HG03095 (cell line): ENCODE results near the gene PLXNA2.

Source experiments
- ATAC-seq: cut with Tn5 transposase; IDR thresholded peaks from one replicate; pipeline ENCODE4 v1.9.1; 2021; ENCODE audit warnings: moderate library complexity; ENCODE audit not compliant: unreplicated experiment

The PLXNA2 gene

GRCh38 chr1:208149776-208150514 is 94.2 kb downstream of the PLXNA2 start:
- no peak for ATAC-seq

- ATAC-seq: no peak
Observed at GRCh38 chr1:208149213-208149612, 95.0 kb downstream of the PLXNA2 start.

GRCh38 chr1:208148380-208148779 is 95.8 kb downstream of the PLXNA2 start:
- no peak for ATAC-seq

GRCh38 chr1:208146650-208147049 is 97.5 kb downstream of the PLXNA2 start:
- ATAC-seq: no peak

- ATAC-seq: no peak
Observed at GRCh38 chr1:208145167-208145566, 99.0 kb downstream of the PLXNA2 start.

- no peak for ATAC-seq
Observed at GRCh38 chr1:208142590-208143382, 101.4 kb downstream of the PLXNA2 start.

- no peak for ATAC-seq
Observed at GRCh38 chr1:208141610-208142192, 102.5 kb downstream of the PLXNA2 start.

- no peak for ATAC-seq
Observed at GRCh38 chr1:208139434-208140045, 104.6 kb downstream of the PLXNA2 start.

GRCh38 chr1:208137193-208137592 is 107.0 kb downstream of the PLXNA2 start:
- ATAC-seq: no peak

- ATAC-seq: no peak
Observed at GRCh38 chr1:208136459-208137182, 107.6 kb downstream of the PLXNA2 start.

- no peak for ATAC-seq
Observed at GRCh38 chr1:208135354-208135753, 108.8 kb downstream of the PLXNA2 start.

GRCh38 chr1:208134491-208134890 is 109.7 kb downstream of the PLXNA2 start:
- ATAC-seq: no peak

GRCh38 chr1:208133355-208133754 is 110.8 kb downstream of the PLXNA2 start:
- no peak for ATAC-seq

GRCh38 chr1:208132287-208132882 is 111.8 kb downstream of the PLXNA2 start:
- peak; percentile 96 for ATAC-seq

- peak; percentile 24 for ATAC-seq
Observed at GRCh38 chr1:208131621-208132286, 112.4 kb downstream of the PLXNA2 start.

GRCh38 chr1:208129487-208129886 is 114.7 kb downstream of the PLXNA2 start:
- no peak for ATAC-seq

- no peak for ATAC-seq
Observed at GRCh38 chr1:208129060-208129459, 115.1 kb downstream of the PLXNA2 start.

- no peak for ATAC-seq
Observed at GRCh38 chr1:208127792-208128529, 116.2 kb downstream of the PLXNA2 start.

- ATAC-seq: no peak
Observed at GRCh38 chr1:208127284-208127683, 116.9 kb downstream of the PLXNA2 start.
